Inflammatory macrophage treated with lipopolysaccharide for 4 hours (primary cell): Measurements from ENCODE around the gene MYO15A.
"Not testable (repeated sequence)": the region's sequence is repeated elsewhere in the genome, so short reads cannot be mapped to it uniquely, and the experiment has no call there.

ENCODE experiments used
- DNase-seq: peaks from one replicate; pipeline ENCODE4 v3.0.0-alpha.2; 2020

The MYO15A gene

DNA sequence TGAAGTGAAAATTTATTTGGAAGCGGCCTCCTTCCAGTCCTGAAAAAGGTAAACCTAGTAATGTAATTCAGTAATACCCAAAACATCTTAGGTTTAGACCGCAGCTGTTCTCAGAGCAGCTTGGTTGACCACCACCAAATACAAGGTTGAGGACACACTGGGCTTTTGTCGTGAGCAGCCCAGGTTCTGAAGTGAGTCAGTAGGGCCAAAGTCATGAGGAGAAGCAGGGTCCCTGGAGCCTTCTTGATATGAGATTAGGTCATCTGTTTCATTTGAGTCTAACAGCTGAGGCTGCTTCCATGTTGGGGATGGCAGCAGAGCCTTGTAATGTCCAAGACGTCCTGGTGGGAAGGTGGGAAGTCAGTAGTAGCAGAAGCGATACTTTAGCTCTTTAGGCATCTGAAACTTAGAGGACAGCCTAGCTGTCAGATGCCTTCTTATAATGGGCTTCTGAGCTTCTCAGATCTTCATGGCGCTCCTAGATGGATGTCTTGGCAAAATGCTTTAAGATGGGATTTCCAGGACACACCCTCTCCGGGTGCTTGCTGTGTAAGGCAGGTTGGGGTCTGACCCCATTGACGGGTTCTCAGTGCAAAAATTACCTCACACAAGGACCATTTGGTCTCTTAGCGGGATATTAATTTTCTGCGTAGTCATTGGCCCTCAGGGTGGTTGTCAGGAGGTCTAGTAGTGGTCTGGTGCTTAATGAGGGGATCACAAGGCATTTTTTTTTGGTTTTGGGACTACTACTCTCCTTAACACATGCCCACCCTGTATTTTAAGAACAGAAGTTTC is 77.5 kb downstream of the MYO15A start:
- peak; percentile 18 for DNase-seq

DNA sequence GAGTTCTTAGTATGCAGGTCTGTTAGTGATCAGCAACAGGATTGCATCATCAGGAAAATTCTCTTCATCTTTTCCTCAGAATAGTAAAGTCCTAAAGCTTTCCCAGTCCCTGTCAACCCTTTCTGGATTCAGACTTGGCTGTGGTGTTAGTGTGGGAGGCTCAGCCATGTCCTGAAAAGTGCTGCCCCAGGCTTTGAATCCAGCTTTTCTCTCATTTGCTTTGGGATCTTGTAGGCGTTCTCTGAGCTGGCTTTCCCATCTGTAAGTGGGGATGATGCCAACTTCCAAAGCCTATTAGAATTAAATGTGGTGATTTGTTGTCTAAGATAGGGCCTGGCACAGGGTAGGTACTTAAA is 78.0 kb downstream of the MYO15A start:
- no peak for DNase-seq

DNA sequence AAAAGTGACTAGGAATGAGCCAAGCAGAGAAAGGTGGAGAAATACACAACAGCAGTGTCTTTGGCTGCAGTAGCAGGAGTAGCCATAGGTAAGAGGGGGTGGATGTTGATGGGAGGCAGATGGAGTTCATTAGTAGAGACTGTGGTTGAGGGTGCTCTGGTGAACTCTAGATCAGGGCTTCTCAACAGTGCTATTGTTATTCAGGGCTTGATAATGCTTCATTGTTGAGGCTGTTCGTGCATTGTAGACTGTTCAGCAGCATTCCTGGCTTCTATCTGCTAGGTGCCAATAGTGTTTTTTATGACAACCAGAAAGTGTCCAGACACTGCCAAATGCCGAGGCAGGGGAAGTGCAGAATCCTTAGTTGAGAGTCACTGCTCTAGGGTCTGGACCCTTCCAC is 78.7 kb downstream of the MYO15A start:
- DNase-seq: no peak

DNA sequence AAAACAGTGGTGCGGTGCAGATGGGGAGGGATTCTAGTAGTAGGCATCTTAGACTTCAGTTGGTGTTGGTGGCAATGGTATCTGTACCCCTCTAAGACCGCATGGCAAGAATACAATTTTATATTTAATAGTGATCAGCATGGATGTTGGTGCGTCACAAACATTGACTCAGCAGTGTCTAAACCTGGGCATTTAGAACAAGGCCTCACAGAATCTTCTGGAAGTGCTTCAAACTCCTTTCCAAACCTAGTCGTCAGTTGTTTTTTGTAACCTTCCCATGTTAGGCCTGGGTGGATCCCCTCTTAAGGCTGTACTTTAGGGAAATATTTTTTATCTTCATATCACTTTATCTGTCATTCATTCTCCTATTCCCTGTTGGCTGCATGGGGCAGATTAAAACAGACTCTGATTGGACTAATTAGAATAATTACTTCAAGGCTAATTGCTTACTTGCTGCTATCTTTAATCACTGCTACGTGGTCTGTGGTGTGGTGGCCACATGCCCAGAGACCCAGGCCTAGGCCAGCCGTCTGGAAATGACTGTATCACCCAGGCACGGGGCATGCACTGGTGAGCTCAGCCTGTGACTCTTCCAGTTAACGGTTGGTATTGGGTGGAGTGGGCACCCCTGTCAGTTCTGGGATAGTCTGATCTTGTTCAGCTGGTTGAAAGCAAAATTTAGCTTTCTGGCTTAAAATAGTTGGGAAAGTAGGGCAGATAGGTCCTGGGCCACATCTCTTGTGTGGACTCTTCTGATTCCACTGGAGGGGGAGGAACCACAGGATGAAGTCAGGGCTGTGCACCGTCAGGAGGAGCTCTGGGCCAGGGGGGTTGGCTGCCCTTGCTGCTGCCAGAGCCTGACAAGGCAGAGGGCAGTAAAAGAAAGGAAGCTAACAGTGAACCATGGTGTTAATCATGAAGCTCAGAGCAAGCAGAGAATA is 79.5 kb downstream of the MYO15A start:
- no peak for DNase-seq

DNA sequence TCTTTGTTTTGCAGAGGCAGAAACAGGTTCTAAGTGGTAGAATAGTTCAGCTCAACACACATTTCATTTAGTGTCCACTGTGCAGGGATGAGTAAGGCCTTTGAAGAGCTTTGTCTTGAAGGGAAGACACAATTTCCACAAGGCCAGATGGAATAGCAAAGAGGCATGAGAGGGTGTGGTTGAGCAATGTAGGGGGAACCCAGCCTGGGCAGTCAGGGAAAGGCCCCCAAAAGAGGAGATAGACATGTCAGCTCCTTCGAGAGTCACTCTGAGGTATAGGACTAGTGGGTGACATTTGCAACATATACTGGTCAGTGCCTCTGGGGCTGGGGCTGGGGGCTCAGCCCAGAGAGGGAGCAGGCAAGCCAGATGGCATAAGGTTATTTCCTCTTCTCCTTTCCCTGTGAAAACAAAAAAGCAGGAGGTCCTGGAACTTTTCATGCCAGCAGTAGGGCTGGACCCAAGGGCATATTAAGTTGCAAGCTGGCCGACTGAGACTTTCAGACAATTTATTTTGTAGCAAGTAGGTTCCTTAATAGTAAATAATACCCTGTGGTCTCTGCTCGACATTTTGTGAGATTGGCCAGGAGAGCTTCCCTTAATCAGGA is 82.2 kb downstream of the MYO15A start:
- peak; percentile 28 for DNase-seq

DNA sequence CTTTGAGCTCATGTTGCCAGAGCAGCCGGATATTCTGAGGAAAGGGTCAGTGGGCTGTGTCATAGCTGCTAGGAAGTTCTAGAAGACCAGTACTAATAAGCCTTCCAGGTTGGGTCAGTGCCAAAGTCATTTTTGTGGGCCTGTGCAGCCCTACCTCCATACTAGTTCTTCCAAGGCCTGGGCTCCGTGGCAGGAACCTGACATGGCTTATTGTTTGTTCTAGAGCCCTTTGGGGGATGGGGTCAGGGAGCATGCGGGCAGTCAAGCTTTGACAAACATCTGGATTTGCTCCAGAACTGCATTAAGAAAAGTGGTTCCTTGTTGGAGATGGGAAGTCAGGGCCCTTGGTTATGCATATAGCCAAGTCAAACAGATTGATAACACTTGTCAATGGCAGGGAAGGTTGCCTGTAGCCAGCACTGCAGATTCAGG is 82.7 kb downstream of the MYO15A start:
- no peak for DNase-seq

DNA sequence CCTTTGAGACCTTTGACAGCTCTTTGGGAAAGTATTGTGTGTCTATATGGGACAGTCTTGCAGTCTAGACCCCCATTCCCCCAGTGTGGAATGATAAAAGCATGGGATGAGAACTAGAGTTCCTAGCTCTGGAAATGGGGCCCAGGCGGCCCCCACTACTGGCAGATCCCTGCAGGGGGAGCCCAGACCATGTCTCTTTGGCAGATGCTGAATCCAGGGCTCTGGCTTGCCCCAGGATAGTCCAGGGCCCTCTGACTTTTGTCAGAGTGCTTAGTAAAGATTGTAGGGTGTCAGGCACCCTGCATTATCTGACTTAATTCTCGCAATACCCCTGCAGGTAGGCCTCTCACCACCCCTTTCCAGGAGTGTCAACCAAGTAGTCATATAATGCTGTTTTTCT is 83.4 kb downstream of the MYO15A start:
- DNase-seq: no peak

DNA sequence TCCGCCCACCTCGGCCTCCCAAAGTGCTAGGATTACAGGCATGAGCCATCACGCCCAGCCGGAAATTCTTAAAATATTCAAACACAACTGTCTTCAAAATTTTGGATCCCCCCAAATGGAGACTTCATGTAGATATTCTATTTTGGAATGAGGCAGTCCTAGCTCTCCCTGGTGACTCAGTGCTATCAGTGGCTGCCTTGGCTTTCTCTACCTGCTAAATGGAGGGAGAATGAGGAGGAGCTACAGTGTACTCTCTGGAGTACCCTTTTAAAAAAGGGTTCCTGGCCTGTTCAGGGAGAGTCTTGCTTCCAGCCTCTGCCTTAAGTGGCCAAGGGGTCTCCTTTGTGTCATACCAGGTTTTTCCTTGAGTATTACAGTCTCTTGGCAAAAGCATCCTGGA is 85.8 kb downstream of the MYO15A start:
- DNase-seq: no peak

DNA sequence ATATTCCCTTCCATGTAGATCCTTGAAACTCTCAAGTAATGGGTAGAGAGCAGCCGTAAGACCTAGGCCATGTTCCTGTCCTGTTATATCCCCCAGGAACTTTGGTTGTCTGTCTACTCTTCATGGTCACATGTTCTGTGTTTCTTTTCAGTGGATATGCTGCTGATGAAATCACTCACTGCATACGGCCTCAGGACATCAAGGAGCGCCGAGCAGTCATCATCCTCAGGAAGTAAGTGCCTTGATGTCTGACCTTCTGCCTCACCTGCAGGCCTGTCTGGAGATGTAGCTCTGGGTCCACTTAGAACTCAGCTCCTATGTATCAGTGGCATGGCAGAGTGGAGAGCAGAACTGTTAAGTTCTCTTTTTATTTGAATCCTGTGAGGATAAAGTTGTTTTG is 86.2 kb downstream of the MYO15A start:
- no peak for DNase-seq

DNA sequence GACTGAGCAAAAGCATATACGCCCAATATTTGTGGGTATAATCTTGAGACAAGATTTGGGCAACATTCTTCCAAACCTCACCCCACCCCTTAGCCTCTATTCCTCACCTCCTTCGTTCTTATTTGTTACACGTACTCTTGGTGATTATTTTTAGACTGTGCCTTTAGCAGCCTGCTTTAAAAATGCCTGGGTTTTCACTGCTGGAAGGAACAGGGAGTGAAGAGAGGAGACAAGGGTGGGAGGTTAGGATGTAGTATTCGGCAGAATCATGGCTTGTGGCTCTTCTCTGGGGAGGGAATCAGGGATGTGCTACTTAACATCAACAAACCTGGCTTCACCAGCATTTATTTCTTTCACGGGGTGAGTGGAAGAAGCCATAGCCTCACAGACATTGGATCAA is 86.7 kb downstream of the MYO15A start:
- DNase-seq: no peak

DNA sequence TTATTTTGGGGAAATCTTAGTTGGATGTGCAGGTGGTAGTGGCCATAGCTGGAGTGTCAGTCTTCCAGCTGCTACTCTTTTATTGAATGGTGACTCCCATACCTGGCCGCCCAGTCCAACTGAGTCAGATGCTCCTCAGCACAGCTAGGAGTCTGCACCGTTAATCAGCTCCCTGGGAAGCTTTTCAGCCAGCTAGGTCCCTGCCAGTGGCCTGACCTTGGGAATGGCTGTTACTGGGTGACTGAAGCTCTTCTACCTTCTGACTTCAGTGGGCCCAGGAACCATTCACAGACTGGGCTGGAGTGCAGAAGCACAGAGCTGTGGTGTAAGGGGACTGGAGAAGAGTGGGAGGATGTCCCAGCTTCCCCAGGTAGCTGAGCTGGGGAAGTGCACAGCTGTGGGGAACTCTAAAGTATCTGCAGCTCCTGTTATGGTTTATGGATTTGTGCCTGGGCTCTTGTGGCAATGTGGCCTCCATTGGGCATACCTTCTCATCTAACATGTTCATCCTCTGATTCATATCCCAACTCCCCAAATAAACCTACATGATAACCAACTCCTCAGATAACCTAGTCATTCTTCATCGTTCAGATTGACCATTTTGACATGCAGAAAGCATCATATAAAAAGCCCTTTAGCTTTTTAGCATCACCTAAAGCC is 89.1 kb downstream of the MYO15A start:
- no peak for DNase-seq

DNA sequence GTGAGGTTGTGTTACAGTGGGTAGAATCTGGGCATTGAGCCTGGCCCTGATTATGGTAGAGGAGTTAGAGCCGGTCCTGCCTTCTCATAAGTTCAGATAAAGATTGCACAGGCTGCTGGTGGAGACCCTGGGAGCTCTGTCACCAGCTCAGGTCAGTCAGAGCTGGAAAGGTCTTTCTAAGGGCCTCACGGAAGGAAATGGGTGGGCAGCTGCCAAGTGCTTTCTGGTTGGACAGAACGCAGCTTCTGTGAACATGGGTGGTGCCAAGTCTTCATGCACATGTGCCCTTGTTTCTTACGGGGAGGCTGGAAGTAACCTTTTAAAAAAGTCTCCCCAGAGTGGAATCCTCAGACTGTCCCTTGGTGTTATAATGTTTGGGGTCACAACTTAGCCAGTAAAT is 90.0 kb downstream of the MYO15A start:
- no peak for DNase-seq

DNA sequence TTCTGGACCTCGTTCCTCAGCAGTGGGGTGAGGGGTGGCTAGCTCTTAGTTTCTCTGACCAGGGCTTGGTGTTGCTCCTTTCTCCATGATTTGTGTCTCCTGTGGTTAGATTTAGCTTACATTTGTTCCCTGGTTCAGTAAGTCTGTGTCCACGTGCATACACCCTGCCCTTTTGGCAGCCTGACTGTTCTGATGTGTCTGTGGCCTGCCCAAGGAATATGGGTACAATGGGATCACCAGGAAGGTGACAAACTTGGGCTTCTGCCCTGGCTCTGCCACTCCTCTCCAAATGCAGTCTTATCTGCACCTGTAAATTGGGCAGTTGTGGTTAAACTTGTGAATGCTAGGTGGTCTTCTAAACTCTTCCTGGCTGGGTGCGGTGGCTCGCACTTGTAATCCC is 92.6 kb downstream of the MYO15A start:
- DNase-seq: no peak

DNA sequence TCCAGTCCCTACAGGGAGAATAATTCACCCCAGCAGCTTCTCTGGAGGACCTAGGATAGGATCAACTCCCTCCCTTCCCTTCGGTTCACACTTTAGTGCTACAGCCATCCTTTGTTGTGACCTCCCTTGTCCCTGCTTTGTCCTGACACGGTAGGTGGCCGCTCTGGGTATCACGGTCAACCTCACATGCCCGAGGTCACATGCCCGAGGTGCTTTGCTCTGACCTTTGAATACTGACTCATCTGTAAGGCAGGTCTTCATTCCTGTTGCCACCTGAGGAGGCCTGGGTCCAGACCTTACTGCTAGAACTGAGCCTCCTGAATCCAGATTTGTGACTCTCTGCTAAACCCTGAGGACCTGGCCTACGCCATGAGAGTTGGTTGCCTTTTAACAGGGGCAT is 94.8 kb downstream of the MYO15A start:
- no peak for DNase-seq

DNA sequence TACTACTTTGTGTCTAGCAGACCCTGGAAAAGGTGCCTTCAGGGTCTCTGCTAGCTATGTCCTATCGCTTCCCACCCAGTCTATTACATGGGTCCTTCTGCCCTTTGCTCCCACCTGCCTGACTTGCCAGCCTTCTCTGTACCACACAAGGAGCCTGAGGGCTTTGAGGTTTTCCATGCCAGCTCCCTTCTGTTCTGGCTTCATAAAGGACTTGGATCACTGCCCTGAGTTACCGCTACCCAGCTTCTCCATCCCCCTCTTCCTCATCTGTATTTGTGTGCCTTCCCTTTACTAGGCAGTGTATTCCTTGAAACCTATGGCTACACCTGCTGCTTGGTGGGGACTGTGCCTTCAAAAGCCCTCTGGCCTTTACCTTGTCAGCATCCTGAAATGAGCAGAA is 97.3 kb downstream of the MYO15A start:
- no peak for DNase-seq

DNA sequence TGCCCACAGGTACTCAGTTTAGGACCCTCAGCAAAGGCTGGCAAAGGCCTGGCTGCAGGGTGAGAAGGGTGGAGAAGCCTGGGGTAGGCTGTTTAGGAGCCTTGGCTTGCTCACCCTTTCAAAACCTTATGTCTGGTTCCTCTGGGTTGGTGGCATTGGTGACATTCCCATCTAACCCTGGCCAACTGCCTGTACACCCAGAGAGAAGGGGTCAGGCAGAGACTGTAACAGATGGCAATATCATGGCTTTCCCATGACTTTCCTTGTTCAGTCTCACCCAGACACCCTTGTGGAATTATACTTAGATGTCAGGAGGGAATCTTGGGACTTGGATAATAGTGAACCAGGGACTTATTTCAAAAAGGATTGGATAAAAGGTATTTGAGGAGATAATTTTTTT is 98.4 kb downstream of the MYO15A start:
- no peak for DNase-seq

DNA sequence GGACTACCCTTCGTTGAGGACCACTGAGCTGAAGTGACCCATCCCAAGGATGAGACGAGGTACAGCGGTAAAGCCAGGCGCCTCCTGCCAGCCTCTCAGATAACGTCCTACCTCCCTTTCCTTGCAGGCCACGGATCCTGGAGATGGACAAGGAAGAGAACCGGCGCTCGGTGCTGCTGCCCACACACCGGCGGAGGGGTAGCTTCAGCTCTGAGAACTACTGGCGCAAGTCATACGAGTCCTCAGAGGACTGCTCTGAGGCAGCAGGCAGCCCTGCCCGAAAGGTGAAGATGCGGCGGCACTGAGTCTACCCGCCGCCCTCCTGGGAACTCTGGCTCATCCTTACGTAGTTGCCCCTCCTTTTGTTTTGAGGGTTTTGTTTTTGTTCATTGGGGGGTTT is 99.5 kb downstream of the MYO15A start:
- no peak for DNase-seq

DNA sequence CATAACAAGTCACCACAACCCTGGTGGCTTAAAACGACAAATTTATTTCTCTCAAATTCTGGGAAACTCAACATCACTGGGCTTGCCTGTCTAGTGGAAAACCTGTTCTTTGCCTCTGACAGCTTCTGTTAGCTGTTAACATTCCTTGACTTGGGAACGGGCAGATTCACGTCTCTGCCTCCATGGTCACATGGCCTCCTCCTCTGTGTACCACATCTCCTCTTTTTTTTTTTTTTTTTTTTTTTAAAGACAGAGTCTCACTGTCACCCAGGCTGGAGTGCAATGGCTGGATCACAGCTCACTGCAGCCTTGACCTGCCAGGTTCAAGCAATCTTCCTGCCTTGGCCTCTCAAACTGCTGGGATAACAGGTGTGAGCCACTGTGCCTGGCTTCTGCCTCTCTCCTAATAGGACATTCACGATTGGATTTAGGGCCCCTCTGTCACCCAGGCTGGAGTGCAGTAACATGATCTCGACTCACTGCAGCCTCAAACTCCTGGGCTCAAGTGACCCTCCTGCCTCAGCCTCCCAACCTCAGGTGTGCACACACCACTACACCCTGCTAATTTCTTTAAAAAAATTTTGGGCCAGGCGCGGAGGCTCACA is 105.2 kb downstream of the MYO15A start:
- no peak for DNase-seq

DNA sequence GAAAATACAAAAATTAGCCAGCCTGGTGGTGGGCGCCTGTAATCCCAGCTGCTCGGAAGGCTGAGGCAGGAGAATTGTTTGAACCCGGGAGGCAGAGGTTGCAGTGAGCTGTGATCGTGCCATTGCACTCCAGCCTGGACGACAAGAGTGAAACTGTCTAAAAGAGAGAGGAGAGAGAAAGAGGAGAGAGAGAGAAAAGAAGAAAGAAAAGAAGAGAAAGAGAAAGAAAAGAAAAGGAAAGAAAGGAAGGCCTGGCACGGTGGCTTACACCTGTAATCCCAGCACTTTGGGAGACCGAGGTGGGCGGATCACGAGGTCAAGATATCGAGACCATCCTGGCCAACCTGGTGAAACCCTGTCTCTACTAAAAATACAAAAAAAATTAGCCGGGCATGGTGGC is 108.3 kb downstream of the MYO15A start:
- not testable (repeated sequence) for DNase-seq

DNA sequence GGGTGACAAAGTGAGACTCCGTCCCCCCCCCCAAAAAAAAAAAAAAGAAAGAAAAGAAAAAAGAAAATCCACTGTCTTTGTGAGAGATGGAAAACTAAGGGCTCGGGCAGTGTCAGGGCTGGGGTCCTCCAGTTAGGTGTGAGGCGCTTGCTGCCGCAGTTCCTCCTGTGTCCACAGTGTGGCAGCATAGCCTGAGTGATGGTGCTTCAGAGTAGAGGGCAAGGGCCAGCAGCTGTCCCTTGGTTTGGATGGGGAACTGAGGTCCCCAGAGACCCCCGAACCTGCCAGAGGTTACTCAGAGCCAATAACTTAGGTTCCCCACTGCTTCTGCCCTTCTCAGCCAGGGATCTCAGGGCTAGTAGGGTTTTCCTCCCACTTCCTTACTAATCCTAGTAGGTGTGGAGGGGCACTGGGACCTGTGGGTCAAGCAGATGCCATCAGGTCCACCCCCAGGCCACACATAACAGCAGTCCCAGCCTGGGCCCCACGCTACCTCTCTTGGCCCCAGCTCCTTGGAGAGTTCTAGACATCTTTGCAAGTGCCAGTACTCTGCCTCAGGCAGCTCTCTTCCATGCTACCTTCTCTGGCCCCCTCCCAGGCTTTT is 109.0 kb downstream of the MYO15A start:
- DNase-seq: peak; percentile 59

DNA sequence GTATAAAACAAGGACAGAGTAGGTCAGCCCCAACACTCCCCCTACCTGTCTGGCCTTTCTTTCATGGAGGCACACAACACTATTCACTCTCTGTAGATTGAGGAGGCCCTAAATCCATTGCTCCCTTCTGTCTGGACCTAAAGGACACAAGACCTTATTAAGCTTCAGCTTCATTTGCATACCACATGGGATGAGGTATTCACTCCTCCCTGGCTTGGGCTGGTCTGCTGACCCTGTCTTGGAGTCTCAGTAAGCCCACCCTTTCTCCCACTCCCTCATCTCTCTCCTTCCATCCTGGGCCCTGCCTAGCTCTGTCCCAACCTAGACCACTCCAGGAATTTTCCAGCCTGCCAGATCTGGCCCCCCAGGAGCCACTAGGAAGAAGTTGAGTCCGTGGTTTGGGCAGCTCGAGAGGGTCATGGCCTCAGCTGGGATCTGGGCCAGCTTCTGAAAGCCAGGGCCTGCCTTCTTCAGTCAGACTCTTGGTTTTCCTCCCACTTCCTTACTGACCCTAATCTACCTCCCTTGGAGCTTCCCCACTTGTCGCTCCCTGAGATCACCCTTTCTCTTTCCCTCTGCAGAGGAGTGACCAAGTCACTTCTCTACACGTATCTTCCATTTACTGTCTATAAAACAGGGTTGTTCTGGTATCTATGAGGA is 110.3 kb downstream of the MYO15A start:
- no peak for DNase-seq

DNA sequence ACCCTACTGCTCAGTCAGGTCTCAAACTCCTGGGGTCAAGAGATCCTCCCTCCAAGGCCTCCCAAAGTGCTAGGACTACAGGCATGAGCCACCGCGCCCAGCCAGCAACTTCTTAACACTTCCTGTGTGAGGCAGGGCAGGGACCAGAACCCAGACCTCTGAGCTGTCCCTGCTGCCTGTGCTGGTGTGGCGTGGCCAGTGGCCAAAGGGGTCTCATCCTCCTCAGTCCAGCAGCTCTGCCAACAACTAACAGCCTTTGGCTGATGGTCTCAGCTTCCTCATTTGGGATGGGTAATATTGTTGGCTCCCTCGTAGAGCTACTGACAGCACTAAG is 115.5 kb downstream of the MYO15A start:
- no peak for DNase-seq
